ENCODE results near the gene INTS1.

The INTS1 gene

DNA sequence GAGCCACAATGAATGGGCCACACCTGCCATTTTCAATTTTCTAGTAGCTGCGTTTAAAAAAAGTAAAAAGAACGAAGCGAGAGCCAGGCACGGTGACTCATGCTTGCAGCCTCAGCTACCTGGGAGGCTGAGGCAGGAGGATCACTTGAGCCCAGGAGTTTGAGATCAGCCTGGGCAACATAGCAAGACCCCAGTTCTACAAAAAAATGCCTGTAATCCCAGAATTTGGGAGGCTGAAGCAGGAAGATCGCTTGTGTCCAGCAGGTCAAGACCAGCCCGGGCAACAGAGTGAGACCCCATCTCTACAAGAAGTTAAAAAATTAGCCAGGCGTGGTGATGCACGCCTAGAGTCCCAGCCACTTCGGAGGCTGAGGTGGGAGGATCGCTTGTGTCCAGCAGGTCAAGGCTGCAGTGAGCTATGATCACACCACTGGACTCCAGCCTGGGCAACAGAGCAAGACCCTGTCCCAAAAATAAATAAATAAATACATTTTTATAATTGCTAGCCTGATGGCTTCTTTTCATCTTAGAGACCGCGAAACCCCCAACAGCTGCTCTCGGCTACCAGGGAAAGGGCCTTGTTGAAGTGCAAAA lies 77.0 kb downstream of the INTS1 start:
- TF ChIP-seq, protein P1, sequence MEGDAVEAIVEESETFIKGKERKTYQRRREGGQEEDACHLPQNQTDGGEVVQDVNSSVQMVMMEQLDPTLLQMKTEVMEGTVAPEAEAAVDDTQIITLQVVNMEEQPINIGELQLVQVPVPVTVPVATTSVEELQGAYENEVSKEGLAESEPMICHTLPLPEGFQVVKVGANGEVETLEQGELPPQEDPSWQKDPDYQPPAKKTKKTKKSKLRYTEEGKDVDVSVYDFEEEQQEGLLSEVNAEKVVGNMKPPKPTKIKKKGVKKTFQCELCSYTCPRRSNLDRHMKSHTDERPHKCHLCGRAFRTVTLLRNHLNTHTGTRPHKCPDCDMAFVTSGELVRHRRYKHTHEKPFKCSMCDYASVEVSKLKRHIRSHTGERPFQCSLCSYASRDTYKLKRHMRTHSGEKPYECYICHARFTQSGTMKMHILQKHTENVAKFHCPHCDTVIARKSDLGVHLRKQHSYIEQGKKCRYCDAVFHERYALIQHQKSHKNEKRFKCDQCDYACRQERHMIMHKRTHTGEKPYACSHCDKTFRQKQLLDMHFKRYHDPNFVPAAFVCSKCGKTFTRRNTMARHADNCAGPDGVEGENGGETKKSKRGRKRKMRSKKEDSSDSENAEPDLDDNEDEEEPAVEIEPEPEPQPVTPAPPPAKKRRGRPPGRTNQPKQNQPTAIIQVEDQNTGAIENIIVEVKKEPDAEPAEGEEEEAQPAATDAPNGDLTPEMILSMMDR (conservative IDR thresholded peaks at IDR 0.05): no peak
- TF ChIP-seq ZFX (IDR thresholded peaks at IDR 0.05): no peak
- no peak overlapping the region for H3K27ac ChIP-seq

DNA sequence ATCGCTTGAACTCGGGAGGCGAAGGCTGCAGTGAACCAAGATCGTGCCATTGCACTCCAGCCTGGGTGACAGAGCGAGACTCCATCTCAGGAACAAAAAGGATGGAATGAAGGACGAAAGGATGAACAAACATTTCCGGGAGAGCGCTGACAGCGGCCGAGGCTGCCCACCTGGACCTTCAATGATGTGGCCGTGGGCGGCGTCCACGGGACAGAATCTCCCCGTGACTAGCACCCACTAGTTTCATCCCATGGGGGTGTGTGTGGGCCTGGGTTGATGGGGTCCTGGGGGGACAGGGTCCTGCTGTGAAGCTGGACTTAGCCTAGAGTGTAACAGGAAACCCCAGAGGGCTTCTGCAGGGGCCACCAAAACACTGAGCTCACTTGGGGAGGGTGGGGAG lies 77.7 kb downstream of the INTS1 start:
- H3K27ac ChIP-seq: no peak overlapping the region
- TF ChIP-seq, protein P1 (conservative IDR thresholded peaks at IDR 0.05): no peak
- no peak for TF ChIP-seq ZFX (IDR thresholded peaks at IDR 0.05)

DNA sequence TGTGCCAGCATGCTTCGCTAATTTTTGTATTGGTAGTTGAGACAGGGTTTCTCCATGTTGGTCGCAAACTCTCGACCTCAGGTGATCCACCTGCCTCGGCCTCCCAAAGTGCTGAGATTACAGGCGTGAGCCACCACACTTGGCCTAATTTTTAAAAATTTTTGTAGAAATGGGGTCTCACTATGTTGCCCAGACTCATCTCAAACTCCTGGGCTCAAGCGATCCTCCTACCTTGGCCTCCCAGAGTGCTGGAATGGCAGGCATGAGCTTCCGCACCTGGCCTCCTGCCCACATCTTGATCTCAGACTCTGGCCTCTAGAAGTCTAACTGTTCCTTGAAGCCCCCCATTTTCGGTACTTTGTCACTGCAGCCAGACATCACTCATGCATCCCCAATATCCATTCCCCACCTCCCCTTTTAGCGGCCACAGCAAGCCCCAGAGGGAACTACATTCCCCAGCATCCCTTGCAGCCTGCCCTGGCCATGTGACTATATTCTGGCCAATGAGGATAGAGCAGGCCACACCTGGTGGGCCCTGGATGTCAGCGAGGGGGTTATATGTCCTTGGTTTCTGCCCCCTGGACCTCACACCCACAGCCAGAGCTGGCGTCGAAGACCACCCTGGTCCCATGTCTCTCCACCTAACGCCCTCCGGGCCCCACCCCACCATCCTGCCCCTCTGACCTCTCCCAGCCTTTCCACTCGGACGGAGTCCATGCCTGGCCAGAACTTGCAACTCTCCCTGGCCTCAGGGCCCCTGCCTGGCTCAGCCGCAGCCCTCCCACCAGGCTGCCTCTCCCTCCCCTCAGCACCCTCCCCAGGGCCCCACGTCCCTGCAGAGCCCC lies 78.7 kb downstream of the INTS1 start:
- H3K27ac ChIP-seq: no peak overlapping the region
- TF ChIP-seq, protein P1 (conservative IDR thresholded peaks at IDR 0.05): no peak
- TF ChIP-seq ZFX (IDR thresholded peaks at IDR 0.05): no peak

DNA sequence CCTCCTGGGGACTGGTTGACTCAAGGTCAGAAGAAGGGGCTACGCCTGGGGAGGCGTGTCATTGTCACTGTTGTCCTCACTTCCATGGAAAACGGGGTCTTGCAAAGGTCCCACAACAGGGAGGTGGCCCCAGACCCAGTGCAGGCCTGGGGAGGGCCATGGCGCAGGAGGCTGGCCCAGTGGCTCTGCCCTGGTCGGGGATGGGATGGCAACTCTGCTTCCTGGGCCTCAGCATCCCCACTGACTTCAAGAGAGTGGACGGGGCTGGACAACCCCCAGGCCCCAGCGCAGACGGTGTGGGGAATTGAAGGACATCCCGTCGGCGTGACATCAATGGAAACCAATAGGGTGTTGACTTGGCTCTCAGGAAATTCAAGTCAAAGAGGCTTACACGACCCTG lies 80.1 kb downstream of the INTS1 start:
- TF ChIP-seq, protein P1 (conservative IDR thresholded peaks at IDR 0.05): no peak
- no peak for TF ChIP-seq ZFX (IDR thresholded peaks at IDR 0.05)
- H3K27ac ChIP-seq: no peak overlapping the region

DNA sequence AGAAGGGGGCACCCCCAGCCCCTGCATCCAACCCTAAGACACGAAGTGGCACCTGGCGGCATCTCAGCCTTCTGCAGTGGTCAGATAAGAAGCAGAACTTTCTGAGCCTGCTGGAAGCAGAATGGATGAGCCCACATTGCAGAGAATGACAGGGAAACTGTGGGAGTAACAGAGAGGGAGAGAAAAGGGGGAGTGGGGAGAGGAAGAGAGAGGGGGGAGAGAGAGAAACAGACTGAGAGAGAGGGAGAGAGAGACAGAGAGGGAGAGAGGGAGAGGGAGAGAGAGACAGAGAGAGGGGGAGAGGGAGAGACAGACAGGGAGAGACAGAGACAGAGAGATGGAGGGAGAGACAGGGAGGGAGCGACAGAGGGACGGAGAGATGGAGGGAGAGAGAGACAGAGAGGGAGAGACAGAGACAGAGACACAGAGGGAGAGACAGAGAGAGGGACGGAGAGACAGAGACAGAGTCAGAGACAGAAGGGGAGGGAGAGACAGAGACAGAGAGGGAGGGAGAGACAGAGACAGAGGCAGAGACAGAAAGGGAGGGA lies 80.9 kb downstream of the INTS1 start:
- H3K27ac ChIP-seq: no peak overlapping the region
- TF ChIP-seq, protein P1 (conservative IDR thresholded peaks at IDR 0.05): no peak
- TF ChIP-seq ZFX (IDR thresholded peaks at IDR 0.05): no peak

DNA sequence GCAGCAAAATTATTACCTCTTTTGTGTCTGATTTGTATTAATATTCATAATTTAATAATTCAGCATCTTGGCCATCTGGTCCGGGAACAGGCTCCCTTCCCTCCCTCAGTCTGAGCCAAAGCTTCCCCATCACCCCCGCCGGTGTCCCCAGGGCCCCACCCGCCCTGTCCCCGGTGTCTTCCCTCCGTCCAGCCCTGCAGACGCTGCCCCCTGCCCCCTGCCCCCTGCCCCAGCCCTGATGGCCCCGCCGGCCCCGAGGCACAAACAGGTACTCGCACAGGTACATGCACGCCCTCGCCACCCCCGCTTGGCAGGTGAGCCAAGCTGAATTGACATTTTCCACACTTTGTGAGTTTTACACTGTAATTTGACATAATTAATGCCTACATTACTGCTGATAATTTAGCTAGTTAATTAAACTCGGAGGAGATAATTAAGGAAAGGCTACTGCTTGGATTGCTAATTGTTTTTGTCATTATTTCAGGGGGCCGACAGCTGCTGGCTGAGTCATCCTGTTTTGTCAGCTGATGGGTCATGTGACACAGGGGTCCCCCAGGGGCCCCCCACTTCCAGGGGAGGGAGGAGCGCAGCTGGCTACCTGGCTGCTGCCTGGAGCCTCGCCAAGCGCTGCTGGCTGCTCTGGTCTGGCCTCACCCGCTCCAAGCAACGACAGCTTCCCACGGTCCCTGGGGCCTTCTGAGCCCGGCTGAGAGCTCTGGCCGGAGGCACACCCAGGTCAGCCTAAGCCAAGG lies 81.5 kb downstream of the INTS1 start:
- TF ChIP-seq, protein P1 (conservative IDR thresholded peaks at IDR 0.05): no peak
- TF ChIP-seq ZFX (IDR thresholded peaks at IDR 0.05): no peak
- H3K27ac ChIP-seq: no peak overlapping the region

Data from C4-2B (cell line).